ENCODE data around the gene MYL11.

Gene MYL11

DNA sequence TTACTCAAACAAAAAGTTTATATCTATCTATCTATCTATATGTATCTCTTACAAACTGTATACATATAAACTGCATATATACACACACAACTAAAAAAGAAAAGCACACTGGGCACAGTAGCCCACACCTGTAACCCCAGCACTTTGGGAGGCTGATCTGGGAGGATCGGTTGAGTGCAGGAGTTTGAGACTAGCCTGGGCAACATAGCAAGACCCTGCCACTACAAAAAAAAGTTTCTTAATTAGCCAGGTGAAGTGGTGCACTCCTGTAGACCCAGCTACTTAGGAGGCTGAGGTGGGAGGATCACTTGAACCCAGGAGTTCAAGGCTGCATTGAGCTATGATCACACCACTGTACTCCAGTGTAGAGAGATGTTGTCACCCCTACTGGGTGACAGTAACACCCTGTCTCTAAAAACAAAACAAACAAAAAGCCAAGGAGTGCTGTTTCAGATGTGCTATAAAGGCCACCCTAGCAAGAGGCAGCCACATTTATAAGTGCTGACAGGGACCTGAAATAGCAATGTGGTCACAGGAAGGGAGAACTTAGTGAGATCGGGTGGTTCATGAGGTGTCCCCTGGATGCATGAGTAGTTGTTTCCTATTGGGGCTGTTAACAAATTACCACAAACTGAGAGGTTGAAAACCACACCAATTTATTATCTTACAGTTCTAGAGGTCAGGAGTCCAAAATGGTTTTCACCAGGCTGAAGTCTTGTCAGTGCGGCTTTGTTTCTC is 24.3 kb upstream of the MYL11 start:
- FAIRE-seq (no peak), DNase-seq (ENCODE audit: insufficient read length, low spot score) (no peak)
- TF ChIP-seq POLR2A (IDR thresholded peaks at IDR 0.05; ENCODE audit: low read depth, low read length): no peak

DNA sequence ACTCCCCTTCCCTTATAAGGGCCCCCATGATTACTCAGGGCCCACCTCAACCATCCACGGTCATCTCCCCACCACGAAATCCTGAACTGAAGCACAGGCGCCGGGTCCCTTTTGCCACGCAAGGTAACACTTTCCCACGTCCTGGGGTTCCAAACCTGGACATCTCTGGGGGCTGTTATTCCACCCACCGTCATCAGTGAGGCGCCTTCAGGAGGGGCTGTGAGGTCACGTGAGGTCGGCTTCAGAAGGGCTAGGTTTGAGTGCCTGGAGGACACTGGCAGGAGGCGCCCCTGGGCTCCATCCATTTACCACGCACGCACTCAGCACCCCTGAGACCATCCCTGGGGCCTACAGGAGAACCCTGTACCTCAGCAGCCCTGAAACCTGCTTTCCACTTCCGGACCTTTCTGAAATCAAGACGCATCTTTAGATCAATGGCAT is 23.6 kb upstream of the MYL11 start:
- DNase-seq (ENCODE audit: insufficient read length, low spot score): no peak
- TF ChIP-seq POLR2A (IDR thresholded peaks at IDR 0.05; ENCODE audit: low read depth, low read length): no peak
- FAIRE-seq: no peak

DNA sequence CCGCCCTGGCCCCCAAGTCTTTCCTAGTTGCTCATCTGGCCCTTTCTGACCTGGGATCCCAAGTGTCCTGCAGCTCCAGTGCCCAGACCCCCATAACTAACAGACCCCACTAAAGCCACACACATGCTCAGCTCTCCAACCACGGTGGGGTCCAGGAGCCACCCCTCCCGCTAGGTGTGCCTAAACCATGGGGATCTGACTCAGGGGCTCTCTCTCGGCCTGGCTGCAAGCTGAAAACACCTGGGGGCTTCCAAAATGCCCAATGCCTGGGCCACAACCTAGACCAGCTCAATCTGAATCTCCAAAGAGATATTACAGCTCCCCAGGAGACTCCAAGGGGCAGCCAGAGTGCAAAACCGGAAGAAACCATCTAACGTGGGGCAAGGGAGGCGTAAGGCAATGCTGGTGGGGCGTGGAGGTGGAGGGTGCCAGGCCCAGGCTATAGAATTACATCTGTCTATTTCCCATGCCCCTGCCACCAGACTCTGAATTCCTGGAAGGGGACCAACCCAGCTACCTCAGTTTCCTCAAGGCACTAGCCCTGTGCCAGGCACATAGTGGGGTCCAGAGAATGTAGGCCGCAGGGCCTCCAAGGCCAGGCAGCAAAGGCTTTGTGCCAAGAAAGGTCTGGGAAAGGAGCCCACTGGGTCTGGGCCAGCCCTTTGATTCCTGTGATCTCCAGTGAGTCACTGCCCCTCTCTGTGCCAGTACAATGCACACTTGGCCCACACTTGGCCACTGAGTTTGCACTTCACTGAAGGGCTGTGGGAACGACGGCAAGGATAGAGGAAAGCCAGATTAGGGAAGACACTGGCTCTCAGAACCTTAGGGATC is 22.8 kb upstream of the MYL11 start:
- DNase-seq (ENCODE audit: insufficient read length, low spot score): peak; percentile 57
- peak; percentile 90 for FAIRE-seq

DNA sequence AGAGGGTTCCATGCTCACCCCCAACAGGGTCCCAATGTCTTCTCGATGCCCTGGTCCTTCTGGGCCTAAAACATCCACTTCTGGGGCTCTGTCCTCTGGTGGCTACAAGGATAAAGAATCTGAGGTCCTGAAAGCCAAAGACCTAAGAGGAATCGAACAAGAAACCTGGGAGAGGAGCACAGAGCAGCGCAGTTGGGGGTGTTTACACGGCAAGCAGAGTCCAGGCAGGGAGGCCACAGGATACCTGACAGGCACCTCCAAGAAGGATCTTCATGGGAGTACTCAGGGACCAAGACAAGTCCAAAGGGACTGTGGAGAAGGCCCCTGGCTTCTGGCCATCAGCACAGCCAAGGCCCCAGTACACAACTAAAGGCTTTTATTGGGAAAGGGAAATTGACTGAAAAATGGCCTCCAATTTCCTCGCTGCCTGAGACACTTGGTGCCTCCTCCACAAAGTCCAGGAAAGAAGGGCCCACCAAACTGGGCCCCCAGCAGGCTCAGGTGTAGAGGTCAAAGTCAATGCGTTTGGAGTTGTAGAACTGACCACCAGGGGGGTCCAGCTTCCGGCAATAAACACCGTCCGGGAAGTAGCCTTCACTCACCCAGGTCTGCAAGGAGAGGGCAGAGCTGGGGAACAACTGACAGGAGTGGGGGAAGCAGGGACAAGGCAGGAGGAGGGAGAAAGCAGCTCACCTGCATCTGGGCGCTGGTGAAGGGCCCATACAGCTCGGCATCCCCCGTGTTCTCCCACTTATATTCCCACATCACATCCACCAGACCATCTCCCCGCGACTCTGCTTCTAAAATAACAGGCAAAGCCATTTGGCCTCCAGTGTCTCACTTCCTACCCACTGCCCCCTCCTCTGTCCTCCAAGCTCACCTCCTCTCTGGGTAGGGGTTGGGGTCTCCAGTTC is 21.9 kb upstream of the MYL11 start:
- DNase-seq (ENCODE audit: insufficient read length, low spot score) (no peak), FAIRE-seq (no peak)
- no peak for TF ChIP-seq POLR2A (IDR thresholded peaks at IDR 0.05; ENCODE audit: low read depth, low read length)

More for the DNA sequence above, 22.8 kb upstream of the MYL11 start:
- no peak for TF ChIP-seq POLR2A (IDR thresholded peaks at IDR 0.05; ENCODE audit: low read depth, low read length)

- DNase-seq (ENCODE audit: insufficient read length, low spot score): no peak
- no peak for FAIRE-seq
- TF ChIP-seq POLR2A (IDR thresholded peaks at IDR 0.05; ENCODE audit: low read depth, low read length): no peak
Measured at GRCh38 chr16:30353438-30354129, 21.0 kb upstream of the MYL11 start.

DNA sequence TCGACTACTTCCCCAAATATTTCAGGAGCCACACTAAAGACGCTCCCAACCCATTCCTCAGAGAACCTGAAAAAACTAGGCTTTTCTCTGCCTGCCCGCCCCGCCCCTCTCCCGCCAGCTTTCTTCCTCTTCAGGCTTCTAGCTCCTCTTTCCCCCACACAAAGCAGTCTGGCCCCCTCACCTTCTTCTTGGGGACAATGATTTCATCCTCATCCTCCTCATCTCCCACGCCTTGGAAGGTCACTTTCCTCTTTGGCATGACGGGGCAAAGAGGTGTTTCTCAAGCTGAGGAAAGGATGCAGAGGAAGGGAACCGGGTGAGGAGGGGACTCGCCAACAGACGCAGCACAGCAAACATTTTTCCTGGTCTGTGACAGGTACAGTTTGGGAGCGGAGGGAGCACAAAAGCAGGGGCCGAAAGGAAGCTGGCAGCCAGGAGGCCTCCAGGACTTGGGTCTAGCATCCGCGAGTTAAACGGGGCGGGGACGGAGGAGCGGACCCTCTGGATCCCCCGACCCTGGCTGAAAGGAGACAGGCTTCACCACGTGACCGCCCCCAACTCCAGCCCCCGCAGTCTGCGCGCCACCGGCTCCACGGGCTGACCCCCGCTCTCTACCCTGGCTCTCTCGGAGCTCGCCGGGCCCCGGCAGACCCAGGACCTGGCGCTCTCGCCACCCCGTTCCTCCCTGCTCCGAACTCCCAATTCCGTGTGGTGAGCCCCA is 20.0 kb upstream of the MYL11 start:
- FAIRE-seq (no peak), DNase-seq (ENCODE audit: insufficient read length, low spot score) (no peak)
- TF ChIP-seq POLR2A (IDR thresholded peaks at IDR 0.05; ENCODE audit: low read depth, low read length): no peak

DNA sequence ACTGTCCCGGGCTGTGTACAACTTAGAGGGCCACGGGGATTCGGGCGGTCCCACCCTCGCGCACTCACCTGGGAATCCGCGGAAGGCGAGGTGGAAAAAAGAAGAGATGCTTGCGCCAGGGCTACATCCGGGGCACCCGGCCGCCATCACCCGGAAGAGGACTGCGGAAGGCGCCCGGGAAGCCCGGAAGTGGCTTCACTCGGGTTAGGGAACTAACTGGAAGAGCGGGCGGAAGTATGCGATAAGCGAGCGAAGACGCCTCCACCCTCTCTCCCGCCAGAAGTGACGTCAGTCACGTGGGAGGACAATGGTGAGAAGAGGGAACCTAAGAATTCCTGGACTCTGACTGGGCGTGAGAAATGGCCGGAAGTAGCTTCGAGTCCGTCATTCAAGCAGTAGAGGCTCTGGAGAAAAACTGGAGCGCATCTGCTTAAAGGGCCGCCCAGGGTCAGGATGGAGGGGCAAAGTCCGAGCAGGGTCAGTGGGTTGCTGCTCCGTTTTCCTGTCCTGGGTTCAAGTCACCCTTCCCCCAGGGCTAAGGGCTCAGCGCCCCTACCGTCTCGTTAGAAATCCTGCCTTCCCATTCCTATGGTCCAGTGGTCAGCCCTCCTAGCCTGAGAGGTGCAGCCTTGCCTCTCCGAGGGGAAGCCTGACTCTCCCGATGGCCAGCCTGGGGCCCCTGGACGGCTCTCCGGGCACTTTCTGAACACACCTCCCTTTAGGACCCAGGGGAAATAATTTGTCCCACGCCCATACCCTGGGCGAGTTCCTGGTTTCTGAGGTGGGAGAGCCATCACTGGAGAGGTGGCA is 19.3 kb upstream of the MYL11 start, which contains the start of gene CD2BP2:
Gene CD2BP2, minus strand, starts transcription at position 165 of the 810 bp plus-strand sequence. CDS start 627 bp downstream, outside the sequence.
- FAIRE-seq: peak; percentile 62
- peak; percentile 88 for DNase-seq (ENCODE audit: insufficient read length, low spot score)
- peak; percentile 50 for TF ChIP-seq POLR2A (IDR thresholded peaks at IDR 0.05; ENCODE audit: low read depth, low read length)

- TF ChIP-seq POLR2A (IDR thresholded peaks at IDR 0.05; ENCODE audit: low read depth, low read length): no peak
- FAIRE-seq: no peak
- DNase-seq (ENCODE audit: insufficient read length, low spot score): no peak
Measured at GRCh38 chr16:30355954-30356308, 18.7 kb upstream of the MYL11 start.

- FAIRE-seq: no peak
- TF ChIP-seq POLR2A (IDR thresholded peaks at IDR 0.05; ENCODE audit: low read depth, low read length): no peak
- no peak for DNase-seq (ENCODE audit: insufficient read length, low spot score)
Measured at GRCh38 chr16:30356401-30357084, 18.1 kb upstream of the MYL11 start.

GRCh38 chr16:30357085-30357714 is 17.4 kb upstream of the MYL11 start:
- FAIRE-seq: no peak

More at GRCh38 chr16:30357085-30357714, 17.4 kb upstream of the MYL11 start:
- TF ChIP-seq POLR2A (IDR thresholded peaks at IDR 0.05; ENCODE audit: low read depth, low read length): no peak
- DNase-seq (ENCODE audit: insufficient read length, low spot score): no peak

Measured in H54 (cell line).